Natural killer cell (primary cell): Measurements from ENCODE around the gene ATP2A1. TPM values are rescaled to one million over a fixed set of nuclear protein-coding genes. Genes with fewer than 3 reads are reported as not detected.

Experiments used
- ATAC-seq, 3 donors: fragments of 150-1000 bp in 2 of 3; fragments of 200-7000 bp in 1 of 3; cut with Tn5 transposase; 1 replicate in 1 of 3; 2 replicates in 2 of 3; pipeline ENCODE4 v1.10.0; 2021; ENCODE audit warnings: mild to moderate bottlenecking in 2 of 3, moderate library complexity in 2 of 3
- DNase-seq, 2 donors: peaks; one replicate each; pipeline versions ENCODE4 v3.0.0 to v3.0.0-alpha.2; 2013 to 2021; ENCODE audit warnings: mixed read lengths in 1 of 2
- H3K27ac ChIP-seq: one replicate; pipeline ENCODE4 v1.5.1; 2013; ENCODE audit warnings: mild to moderate bottlenecking, low read length
- H3K27me3 ChIP-seq: one replicate; pipeline ENCODE4 v1.6.1; 2013; ENCODE audit warnings: low read length; ENCODE audit not compliant: control insufficient read depth, insufficient read depth
- H3K36me3 ChIP-seq: one replicate; pipeline ENCODE4 v1.6.1; 2013; ENCODE audit warnings: low read length; ENCODE audit not compliant: control insufficient read depth, insufficient read depth
- H3K4me1 ChIP-seq: one replicate; pipeline ENCODE4 v1.6.1; 2013; ENCODE audit warnings: low read length; ENCODE audit not compliant: control insufficient read depth, insufficient read depth
- H3K4me3 ChIP-seq: one replicate; pipeline ENCODE4 v1.5.1; 2013; ENCODE audit warnings: low read length
- H3K9me3 ChIP-seq: one replicate; pipeline ENCODE4 v1.6.1; 2013; ENCODE audit warnings: low read length; ENCODE audit not compliant: control insufficient read depth, insufficient read depth
- H3K27ac Mint-ChIP-seq, 2 donors: one replicate each; pipeline ENCODE4 v1.8.0; 2022; ENCODE audit warnings: mild to moderate bottlenecking in 2 of 2, mixed read lengths in 2 of 2, moderate library complexity in 1 of 2
- H3K27me3 Mint-ChIP-seq, 2 donors: one replicate each; pipeline ENCODE4 v1.8.0; 2022; ENCODE audit warnings: low read depth in 2 of 2, mixed read lengths in 2 of 2
- H3K36me3 Mint-ChIP-seq: one replicate; pipeline ENCODE4 v1.8.0; 2022; ENCODE audit warnings: mixed read lengths
- H3K4me1 Mint-ChIP-seq, 2 donors: one replicate each; pipeline ENCODE4 v1.8.0; 2022; ENCODE audit warnings: mixed read lengths in 2 of 2
- H3K4me3 Mint-ChIP-seq: one replicate; pipeline ENCODE4 v1.8.0; 2022; ENCODE audit warnings: mild to moderate bottlenecking, moderate library complexity, mixed read lengths
- H3K9me3 Mint-ChIP-seq, 2 donors: one replicate each; pipeline ENCODE4 v1.8.0; 2022; ENCODE audit warnings: mixed read lengths in 2 of 2
- CTCF ChIP-seq: fragments of 200-600 bp; IDR thresholded peaks from one replicate; pipeline ENCODE4 v1.8.0; 2022; ENCODE audit warnings: antibody characterized with exemption
- WGBS: methylation state at CpG from one replicate; pipeline ENCODE4 v1.1.7; 2013; ENCODE audit warnings: missing lambda C conversion rate; ENCODE audit not compliant: insufficient coverage; 5-methylcytosine and 5-hydroxymethylcytosine counted together
- intact Hi-C: fragments of 100-400 bp; cut with micrococcal nuclease; formaldehyde crosslinking; loops from one replicate; pipeline ENCODE4 v1.14.2; 2022
- total RNA-seq, 4 donors: library from RNA; stranded (reverse); fragments of 120-200 nt in 1 of 4; gene quantifications; one replicate each; pipeline versions ENCODE4 v1.2.3 to v1.2.4, GENCODE V29; 2013 to 2022

Gene ATP2A1
- total RNA-seq, 3 donors from 2014 or later (not counting 1 experiment from before 2014, with no cell fraction given): 0.75 to 2.5 (median 1.3) TPM

- intact Hi-C loops: no loop called here
- H3K4me3 Mint-ChIP-seq: no peak overlapping the region
- no peaks in the 10 kb centered on the region for H3K27me3 Mint-ChIP-seq
- peaks cover 57% of the 10 kb centered on the region for H3K36me3 ChIP-seq
- no peaks in the 10 kb centered on the region for H3K4me1 ChIP-seq
- no peak overlapping the region for H3K4me3 ChIP-seq
- WGBS: 97% methylated on average over 14 of the region's 14 CpGs
- H3K9me3 ChIP-seq: no peaks in the 10 kb centered on the region
- ATAC-seq (no peak), DNase-seq (no peak)
- H3K27me3 ChIP-seq: no peaks in the 10 kb centered on the region
- no peaks in the 10 kb centered on the region for H3K9me3 Mint-ChIP-seq
- H3K4me1 Mint-ChIP-seq: peaks cover 0 to 12% of the 10 kb centered on the region in 2 donors
- peak overlapping the region in 1 of 2 donors; percentile 17 for H3K27ac Mint-ChIP-seq
- H3K27ac ChIP-seq: no peak overlapping the region
- no peak for TF ChIP-seq CTCF
- H3K36me3 Mint-ChIP-seq: no peaks in the 10 kb centered on the region
These were observed 39.2 kb upstream of the ATP2A1 start for GRCh38 chr16:28839004-28839639.

- H3K4me1 ChIP-seq: peaks cover 5% of the 10 kb centered on the region
- Mint-ChIP-seq H3K27ac (peak overlapping the region in 1 of 2 donors; percentile 59), H3K4me1 (peaks cover 4 to 18% of the 10 kb centered on the region in 2 donors), H3K36me3 (no peaks in the 10 kb centered on the region), H3K4me3 (no peak overlapping the region), H3K9me3 (no peaks in the 10 kb centered on the region), H3K27me3 (no peaks in the 10 kb centered on the region)
- H3K27me3 ChIP-seq: no peaks in the 10 kb centered on the region
- DNase-seq (no peak), ATAC-seq (no peak)
- no peak overlapping the region for H3K4me3 ChIP-seq
- TF ChIP-seq CTCF: no peak
- 0% methylated on average over 1 of the region's 1 CpG for WGBS
- H3K36me3 ChIP-seq: peaks cover 55% of the 10 kb centered on the region
- no peaks in the 10 kb centered on the region for H3K9me3 ChIP-seq
- intact Hi-C loops: no loop called here
- no peak overlapping the region for H3K27ac ChIP-seq
These were observed 38.4 kb upstream of the ATP2A1 start for GRCh38 chr16:28839899-28840298.

- Mint-ChIP-seq H3K27ac (peak overlapping the region in 1 of 2 donors; percentile 77), H3K27me3 (no peaks in the 10 kb centered on the region), H3K36me3 (no peaks in the 10 kb centered on the region), H3K4me3 (peak overlapping the region; percentile 21), H3K4me1 (peaks cover 25 to 39% of the 10 kb centered on the region in 2 donors), H3K9me3 (no peaks in the 10 kb centered on the region)
- Histone ChIP-seq H3K27ac (no peak overlapping the region), H3K4me1 (peaks cover 30% of the 10 kb centered on the region), H3K4me3 (no peak overlapping the region), H3K36me3 (peaks cover 31% of the 10 kb centered on the region), H3K27me3 (no peaks in the 10 kb centered on the region), H3K9me3 (no peaks in the 10 kb centered on the region)
- ATAC-seq: no peak
- intact Hi-C loops: no loop called here
- no peak for TF ChIP-seq CTCF
- no peak for DNase-seq
- 97% methylated on average over 7 of the region's 7 CpGs for WGBS
These were observed 35.6 kb upstream of the ATP2A1 start for GRCh38 chr16:28842696-28843095.

GRCh38 chr16:28843766-28844165 is 34.5 kb upstream of the ATP2A1 start:
- WGBS: 97% methylated on average over 12 of the region's 12 CpGs
- intact Hi-C loops: no loop called here
- peaks cover 30% of the 10 kb centered on the region for H3K4me1 ChIP-seq
- no peak for DNase-seq
- ATAC-seq: no peak
- H3K27ac ChIP-seq: no peak overlapping the region
- Mint-ChIP-seq H3K4me1 (peaks cover 25 to 32% of the 10 kb centered on the region in 2 donors), H3K27ac (no peak overlapping the region), H3K9me3 (no peaks in the 10 kb centered on the region), H3K4me3 (no peak overlapping the region), H3K36me3 (no peaks in the 10 kb centered on the region), H3K27me3 (no peaks in the 10 kb centered on the region)
- peaks cover 27% of the 10 kb centered on the region for H3K36me3 ChIP-seq
- TF ChIP-seq CTCF: no peak
- no peaks in the 10 kb centered on the region for H3K9me3 ChIP-seq
- no peaks in the 10 kb centered on the region for H3K27me3 ChIP-seq
- H3K4me3 ChIP-seq: no peak overlapping the region
